Measurements from ENCODE around the gene C1orf232.
A peak's percentile ranks its signal among the peaks of the same experiment; 100 is the strongest.

C1orf232 gene

DNA sequence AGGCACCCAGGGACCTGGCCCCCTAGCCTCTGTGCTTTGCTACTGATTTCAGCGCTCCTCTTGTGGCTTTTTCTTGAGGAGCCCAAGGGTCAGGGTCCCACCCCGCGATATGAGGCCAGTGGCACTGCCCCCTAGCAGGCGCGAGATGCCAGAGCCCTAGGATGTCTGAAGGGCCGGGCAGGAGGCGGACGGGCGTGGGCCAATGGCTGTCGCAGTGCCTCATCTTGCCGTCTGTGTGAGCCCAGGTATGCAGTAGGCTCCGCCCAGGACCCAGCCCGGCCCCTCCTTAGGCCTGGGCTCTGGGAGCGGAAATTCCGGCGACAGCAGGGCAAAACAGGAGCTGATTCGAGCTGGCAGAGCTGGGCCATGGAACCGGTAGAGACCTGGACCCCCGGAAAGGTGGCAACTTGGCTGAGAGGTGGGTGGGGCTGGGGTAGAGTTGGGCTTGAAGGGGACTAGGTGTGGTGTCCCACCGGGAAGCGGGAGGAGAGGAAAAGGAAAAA is 8.5 kb upstream of the C1orf232 start, which contains the start of gene CNKSR1:
TSS of gene CNKSR1 (plus strand) at position 310 of the 503 bp plus-strand sequence. CDS start at position 367, 57 bp downstream.
- DNase-seq, result no peak

DNA sequence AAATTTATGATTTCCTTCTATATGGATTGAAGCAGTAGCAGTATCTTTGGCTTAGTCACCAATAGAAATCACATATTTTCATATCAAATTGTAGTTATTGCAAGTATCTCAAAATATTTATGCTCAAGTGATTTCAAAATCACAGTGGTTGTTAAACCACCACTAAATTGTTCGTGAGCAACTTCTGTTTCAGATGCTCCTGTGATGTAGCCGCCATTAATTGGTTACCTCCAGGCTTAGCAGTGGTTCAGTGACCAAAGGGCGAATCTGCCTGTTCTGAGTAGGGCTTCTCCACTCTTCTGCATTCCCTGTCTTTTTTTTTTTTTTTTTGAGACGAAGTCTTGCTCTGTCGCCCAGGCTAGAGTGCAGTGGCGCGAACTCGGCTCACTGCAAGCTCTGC is 6.6 kb upstream of the C1orf232 start:
- no peak for DNase-seq

GRCh38 chr1:26171084-26172072 is 2.6 kb upstream of the C1orf232 start, which contains the start of gene ZNF593OS:
Gene ZNF593OS (minus strand): TSS chr1:26171832. CDS start chr1:26171661, 171 bp downstream.
- peak; percentile 87 for DNase-seq

- no peak for DNase-seq
These were observed 1.7 kb upstream of the C1orf232 start for GRCh38 chr1:26170472-26170821.

DNA sequence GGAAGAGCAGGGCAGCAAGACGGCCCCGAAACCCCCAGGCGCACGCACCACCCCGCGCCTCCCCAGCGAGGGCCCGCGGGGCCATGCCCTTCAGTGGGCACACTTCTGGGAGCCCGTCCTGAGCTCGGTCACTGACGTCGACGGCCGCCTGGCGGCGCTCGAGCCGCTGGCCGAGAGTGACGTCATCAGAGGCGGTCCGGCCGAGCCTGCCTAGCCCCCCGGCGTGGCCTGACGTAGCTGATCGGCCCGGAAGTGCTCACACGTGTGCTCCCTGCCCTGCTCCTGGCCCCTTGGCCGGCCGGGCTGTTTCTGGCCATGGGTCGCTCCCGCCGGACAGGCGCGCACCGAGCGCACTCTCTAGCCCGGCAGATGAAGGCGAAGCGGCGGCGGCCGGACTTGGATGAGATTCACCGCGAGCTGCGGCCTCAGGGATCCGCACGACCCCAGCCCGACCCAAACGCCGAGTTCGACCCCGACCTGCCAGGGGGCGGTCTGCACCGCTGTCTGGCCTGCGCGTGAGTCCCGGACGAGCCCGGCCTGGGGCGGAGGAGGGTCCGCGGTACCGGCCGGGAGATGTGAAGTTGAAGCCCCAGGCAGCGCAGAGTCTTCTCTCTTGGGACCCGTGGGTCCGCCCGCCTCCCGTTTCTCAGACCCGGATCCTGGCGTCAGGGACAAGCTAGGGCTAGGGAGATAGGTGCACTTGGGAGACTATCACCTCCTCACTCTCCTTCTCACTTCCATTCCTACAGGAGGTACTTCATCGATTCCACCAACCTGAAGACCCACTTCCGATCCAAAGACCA is 1.1 kb upstream of the C1orf232 start, which contains the start of gene ZNF593:
TSS of gene ZNF593 (plus strand) at position 240 of the 803 bp plus-strand sequence. CDS start at position 316, 76 bp downstream.
- peak; percentile 96 for DNase-seq

DNA sequence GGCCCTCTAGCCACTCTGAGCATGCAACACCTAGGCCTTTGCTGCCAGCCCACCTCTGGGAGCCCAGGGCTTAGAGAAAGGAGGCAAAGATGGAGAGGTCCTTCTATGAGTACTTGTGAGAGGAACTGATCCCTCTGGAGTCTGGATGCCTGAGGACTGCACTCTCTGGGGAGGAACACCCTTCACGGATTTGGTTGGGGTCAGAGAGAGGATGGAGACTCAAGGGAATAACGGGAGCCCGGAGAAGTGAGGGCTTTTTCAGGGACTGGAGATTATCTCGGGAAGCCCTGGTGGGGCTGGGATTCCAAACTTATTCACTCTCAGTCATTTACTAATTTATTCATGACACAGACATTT is 413 bp upstream of the C1orf232 start:
- DNase-seq, result no peak

DNA sequence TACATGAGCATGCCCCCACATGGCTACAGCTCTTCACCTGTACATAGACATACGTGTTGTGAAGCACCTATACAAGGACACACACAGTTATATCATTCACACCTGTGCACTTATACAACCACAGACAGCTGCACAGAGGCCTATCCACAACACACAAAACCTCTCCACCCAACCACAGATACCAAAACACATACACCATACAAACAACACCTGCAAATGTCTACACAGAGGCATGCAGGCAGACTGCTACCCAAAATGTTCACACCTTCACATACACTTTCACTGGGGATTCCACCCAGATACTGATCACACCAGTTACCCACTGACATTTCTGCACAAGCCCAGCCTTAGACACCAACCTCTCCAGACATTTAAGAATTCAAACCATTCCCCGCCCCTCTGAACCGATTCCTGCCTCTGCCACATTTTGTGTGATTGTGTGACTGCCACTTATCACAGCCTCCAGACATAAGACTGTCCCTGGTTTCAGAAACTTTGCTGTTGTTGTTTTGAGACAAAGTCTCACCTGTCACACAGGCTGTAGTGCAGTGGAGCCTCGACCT is 2.0 kb downstream of the C1orf232 start:
- no peak for DNase-seq

DNA sequence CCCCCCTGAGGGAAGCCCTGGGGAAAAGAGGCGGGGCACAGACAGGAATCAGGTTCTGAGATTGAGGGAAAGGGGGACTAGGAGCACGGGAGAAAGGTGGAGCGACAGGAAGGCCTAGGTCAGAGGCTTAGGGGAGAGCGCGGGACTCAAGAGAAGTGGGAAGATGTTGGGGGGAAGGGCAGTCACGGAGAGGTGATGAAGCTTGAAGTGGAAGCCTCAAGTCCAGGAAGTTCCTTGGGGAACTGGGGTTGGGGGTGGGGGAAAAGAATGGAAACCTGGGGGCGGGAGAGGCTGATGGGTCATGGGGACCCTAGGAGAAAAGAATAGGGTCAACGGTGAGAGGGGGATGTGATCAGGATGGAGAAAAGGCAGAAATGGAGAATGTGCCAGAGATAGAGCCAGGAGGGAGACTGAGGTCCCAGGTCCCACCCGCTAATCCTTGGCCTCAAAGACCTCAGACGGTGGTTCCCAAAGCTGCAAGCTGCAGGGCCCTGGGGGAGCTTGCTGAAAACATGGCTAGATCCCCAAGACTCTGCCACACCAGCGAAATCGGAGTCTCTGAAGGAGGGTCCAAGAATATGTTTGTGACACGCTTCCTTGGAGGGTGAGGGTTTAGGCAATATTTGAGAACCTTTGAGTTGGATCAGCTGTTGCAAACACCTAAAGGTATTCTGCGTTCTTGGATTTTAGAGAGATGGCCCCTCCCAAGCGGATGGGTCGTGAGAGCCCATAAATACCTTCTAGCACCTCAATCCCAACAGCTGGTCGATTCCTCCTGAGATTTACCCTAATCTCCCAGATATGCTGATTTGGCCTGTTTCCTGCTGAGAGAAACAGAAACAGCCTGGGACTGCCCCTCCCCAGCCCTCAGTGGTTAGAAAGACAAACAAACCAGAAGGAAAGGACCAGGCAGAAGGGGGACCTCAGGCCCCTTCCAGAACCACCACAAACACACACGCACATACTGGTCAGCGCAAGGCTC is 3.6 kb downstream of the C1orf232 start:
- DNase-seq, result peak; percentile 72

- DNase-seq, result peak; percentile 74
These were observed 4.5 kb downstream of the C1orf232 start for GRCh38 chr1:26164036-26164860.

DNA sequence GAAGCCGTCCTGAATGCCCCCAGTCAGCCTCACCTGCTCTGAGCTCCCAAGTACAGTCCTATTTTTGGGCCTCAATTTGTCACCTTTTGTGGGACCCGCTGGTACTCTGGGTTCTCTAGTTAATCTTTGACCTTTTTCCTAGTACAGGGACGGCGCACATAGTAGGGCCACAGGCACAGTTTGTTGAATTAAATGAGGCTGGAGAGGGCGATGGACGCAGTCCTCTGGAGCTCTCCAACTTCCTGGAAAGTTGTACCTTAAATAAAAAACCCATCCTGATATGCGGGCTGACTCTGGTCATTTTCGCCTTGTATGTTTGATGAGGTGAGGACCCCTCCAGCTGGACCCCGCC is 5.1 kb downstream of the C1orf232 start:
- DNase-seq, result no peak

DNA sequence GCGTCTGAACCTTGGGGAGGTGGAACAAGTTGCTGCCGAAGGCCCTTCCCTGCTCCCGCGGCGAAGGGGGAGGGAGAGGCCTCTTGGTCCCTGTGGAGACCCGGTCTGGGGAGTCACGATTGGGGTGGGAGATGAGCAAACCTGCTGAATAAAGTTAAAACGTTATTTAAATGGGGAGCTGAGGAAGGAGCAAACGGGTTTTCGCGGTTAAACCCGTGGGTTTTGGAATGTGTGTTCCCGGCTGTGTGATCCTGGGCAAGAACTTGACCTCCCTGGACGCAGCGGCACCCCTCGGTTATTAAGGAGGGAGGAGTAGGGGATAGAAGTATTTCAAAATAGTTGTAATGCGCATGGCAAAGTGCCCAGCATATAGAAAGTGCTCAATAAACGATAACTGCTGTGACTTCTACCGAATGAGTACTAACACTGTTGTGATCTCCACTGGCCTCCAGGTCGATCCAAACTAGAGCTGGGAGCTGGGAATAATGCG is 6.5 kb downstream of the C1orf232 start:
- no peak for DNase-seq

DNA sequence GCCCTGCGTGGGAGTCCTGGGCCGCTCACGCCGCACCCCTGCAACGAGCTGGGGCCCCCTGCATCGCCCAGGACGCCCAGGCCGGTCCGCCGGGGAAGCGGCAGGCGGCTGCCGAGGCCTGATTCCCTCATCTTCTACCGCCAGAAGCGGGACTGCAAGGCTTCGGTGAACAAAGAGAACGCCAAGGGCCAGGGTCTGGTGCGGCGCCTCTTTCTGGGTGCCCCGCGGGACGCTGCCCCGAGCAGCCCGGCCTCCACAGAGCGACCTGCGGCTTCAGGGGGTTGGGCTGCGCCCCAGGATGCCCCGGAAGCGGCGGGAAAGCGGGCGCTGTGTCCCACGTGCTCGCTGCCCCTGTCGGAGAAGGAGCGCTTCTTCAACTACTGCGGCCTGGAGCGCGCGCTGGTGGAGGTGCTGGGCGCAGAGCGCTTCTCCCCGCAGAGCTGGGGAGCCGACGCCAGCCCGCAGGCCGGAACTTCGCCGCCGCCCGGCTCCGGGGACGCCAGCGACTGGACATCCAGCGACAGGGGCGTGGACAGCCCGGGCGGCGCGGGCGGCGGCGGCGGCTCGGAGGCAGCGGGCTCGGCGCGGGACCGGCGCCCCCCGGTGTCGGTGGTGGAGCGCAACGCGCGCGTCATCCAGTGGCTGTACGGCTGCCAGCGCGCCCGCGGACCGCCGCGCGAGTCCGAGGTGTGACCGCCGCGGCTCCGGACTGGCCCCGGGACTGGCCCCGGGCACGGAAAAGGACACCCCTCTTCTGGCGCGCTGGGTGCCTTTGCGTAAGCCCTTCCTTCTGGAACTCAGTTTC is 7.1 kb downstream of the C1orf232 start:
- DNase-seq, result peak; percentile 49

- DNase-seq, result no peak
These were observed 8.0 kb downstream of the C1orf232 start for GRCh38 chr1:26160527-26161414.

- DNase-seq, result no peak
These were observed 9.1 kb downstream of the C1orf232 start for GRCh38 chr1:26159743-26160039.

GRCh38 chr1:26158908-26159742 is 9.6 kb downstream of the C1orf232 start, which contains the start of gene FAM110D:
Gene FAM110D (plus strand): TSS chr1:26159079. CDS start chr1:26161292, 2,213 bp downstream.
- DNase-seq, result no peak

DNA sequence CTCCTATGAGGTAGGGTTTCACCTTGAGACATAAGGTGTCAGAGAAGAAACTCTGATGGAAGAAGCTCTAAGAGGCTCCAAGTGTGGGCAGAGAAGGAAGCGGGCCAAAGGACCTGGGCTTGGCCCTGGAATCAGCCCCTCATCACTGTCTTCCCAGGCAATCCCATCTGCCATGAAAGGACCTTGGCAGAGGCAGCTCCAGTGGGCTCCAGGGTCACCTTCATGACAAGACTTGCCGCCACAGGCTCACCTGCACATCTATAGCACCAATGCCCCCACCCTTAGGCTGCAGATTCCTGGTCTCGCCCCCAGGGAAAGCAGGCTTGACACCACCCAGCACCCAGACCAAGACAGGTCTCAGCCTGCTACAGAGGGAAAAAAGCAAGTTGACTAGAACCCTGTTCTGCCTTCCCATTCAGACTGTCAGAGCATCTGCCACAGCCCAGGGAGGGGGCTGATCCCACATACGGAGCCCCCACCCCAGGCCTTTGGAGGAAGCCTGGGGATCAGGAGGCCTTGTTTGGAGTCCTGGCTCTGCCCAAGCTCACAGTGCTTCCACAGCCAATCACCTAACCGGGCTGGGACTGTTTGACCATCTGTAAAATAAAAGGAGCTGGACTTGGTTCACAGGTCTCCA is 10.4 kb downstream of the C1orf232 start:
- no peak for DNase-seq

Data from NCI-H82 (cell line).